SK-N-SH (cell line): ENCODE measurements around the gene SKIC2. TPM values are rescaled to one million over a fixed set of nuclear protein-coding genes. Genes with fewer than 3 reads are reported as not detected.
"Not testable (repeated sequence)": the region's sequence is repeated elsewhere in the genome, so short reads cannot be mapped to it uniquely, and the experiment has no call there.

ENCODE experiments used
- CTCF ChIA-PET: fragments of 300-600, 350-600 bp; formaldehyde crosslinking; extraction: SDS; loops from one replicate; lab custom pipeline; 2021; lab: Yijun Ruan, JAX
- POLR2A ChIA-PET: fragments of 350-600 bp; sonication (Branson Sonifier 250); formaldehyde crosslinking; extraction: SDS; loops from one replicate; lab custom pipeline; 2020; ENCODE audit warnings: antibody characterized with exemption, inconsistent platforms; lab: Yijun Ruan, JAX
- DNase-seq: peaks from one replicate; pipeline ENCODE4 v3.0.0; 2012
- H2AFZ ChIP-seq: fragments of 200-600 bp; sonication (generic); 2 replicates; pipeline ENCODE4 v1.8.1; 2016; ENCODE audit warnings: antibody characterized with exemption, mild to moderate bottlenecking, low read depth
- H3F3A ChIP-seq: fragments of 200-600 bp; sonication (generic); replicated peaks from 2 replicates; pipeline ENCODE3; 2016; ENCODE audit warnings: antibody characterized with exemption, mild to moderate bottlenecking; ENCODE audit not compliant: insufficient read depth
- H3K27ac ChIP-seq, 2 experiments: fragments of 200-500 bp in 1 of 2; fragments of 200-600 bp in 1 of 2; sonication (Bioruptor generic) in 1 of 2; sonication (generic), shearing (Covaris generic) in 1 of 2; 2 replicates each; pipeline versions ENCODE4 v1.5.1 to v1.6.1; 2014 to 2016; ENCODE audit warnings: low read depth in 2 of 2, inconsistent platforms in 1 of 2, low read length in 1 of 2, mild to moderate bottlenecking in 1 of 2, mixed read lengths in 1 of 2
- H3K27me3 ChIP-seq: fragments of 200-600 bp; sonication (generic), shearing (Covaris generic); 2 replicates; pipeline ENCODE4 v1.6.1; 2016; ENCODE audit warnings: mixed run types; ENCODE audit not compliant: insufficient read depth
- H3K36me3 ChIP-seq, 2 experiments: fragments of 200-500 bp in 1 of 2; fragments of 200-600 bp in 1 of 2; sonication (Bioruptor generic) in 1 of 2; sonication (generic) in 1 of 2; replicated peaks in 1 of 2; 2 replicates each; pipeline versions ENCODE3 to v1.5.1; 2014 to 2016; ENCODE audit warnings: low read length in 1 of 2, mild to moderate bottlenecking in 1 of 2; ENCODE audit not compliant: insufficient read depth in 2 of 2, control insufficient read depth in 1 of 2
- H3K4me1 ChIP-seq, 2 experiments: fragments of 200-500 bp in 1 of 2; fragments of 200-600 bp in 1 of 2; sonication (Bioruptor generic) in 1 of 2; sonication (generic), shearing (Covaris generic) in 1 of 2; 2 replicates each; pipeline versions ENCODE4 v1.5.1 to v1.6.1; 2014 to 2016; ENCODE audit warnings: low read depth in 1 of 2, low read length in 1 of 2, mixed run types in 1 of 2; ENCODE audit not compliant: insufficient read depth in 2 of 2, control insufficient read depth in 1 of 2
- H3K4me2 ChIP-seq: fragments of 200-600 bp; sonication (generic), shearing (Covaris generic); 2 replicates; pipeline ENCODE4 v1.6.1; 2017; ENCODE audit warnings: mixed run types
- H3K4me3 ChIP-seq, 2 experiments: fragments of 200-500 bp in 1 of 2; fragments of 200-600 bp in 1 of 2; sonication (Bioruptor generic) in 1 of 2; sonication (generic), shearing (Covaris generic) in 1 of 2; 2 replicates each; pipeline versions ENCODE4 v1.5.1 to v1.8.1; 2014 to 2016; ENCODE audit warnings: low read depth in 2 of 2, inconsistent platforms in 1 of 2, low read length in 1 of 2, mild to moderate bottlenecking in 1 of 2, mixed read lengths in 1 of 2, moderate library complexity in 1 of 2
- H3K79me2 ChIP-seq: fragments of 200-600 bp; sonication (generic); 2 replicates; pipeline ENCODE4 v1.8.1; 2017; ENCODE audit warnings: mild to moderate bottlenecking; ENCODE audit not compliant: insufficient read depth
- H3K9ac ChIP-seq: fragments of 200-600 bp; sonication (generic); 2 replicates; pipeline ENCODE4 v1.6.1; 2017; ENCODE audit warnings: mixed run types
- H3K9me2 ChIP-seq: fragments of 200-600 bp; sonication (generic); 2 replicates; pipeline ENCODE4 v1.6.1; 2017; ENCODE audit warnings: mixed run types
- H3K9me3 ChIP-seq: fragments of 200-600 bp; sonication (generic); 2 replicates; pipeline ENCODE4 v1.6.1; 2017; ENCODE audit warnings: mixed run types, mild to moderate bottlenecking, moderate library complexity
- H4K20me1 ChIP-seq: fragments of 200-600 bp; sonication (generic); 2 replicates; pipeline ENCODE4 v1.6.1; 2017; ENCODE audit warnings: mild to moderate bottlenecking, mixed run types; ENCODE audit not compliant: insufficient read depth
- CHD2 ChIP-seq: fragments of 150-350 bp; IDR thresholded peaks from 2 replicates; pipeline ENCODE4 v1.6.1; 2018; ENCODE audit warnings: low read length; ENCODE audit not compliant: partially characterized antibody
- EP300 ChIP-seq, 2 experiments: IDR thresholded peaks; 2 replicates each; pipeline versions ENCODE4 v1.4.0 to v1.6.1; 2012; ENCODE audit warnings: borderline replicate concordance in 1 of 2, low read depth in 1 of 2, low read length in 1 of 2
- EZH2phosphoT487 ChIP-seq: fragments of 200-600 bp; sonication (generic); IDR thresholded peaks from 2 replicates; pipeline ENCODE4 v1.6.1; 2017; ENCODE audit warnings: low read depth, mixed run types, mild to moderate bottlenecking, antibody characterized with exemption, moderate library complexity, borderline replicate concordance
- FOSL2 ChIP-seq: IDR thresholded peaks from 2 replicates; pipeline ENCODE4 v1.4.0; 2012; ENCODE audit warnings: low read depth, mild to moderate bottlenecking, moderate library complexity, borderline replicate concordance
- FOXJ3 ChIP-seq: sonication (generic); formaldehyde crosslinking; IDR thresholded peaks from 2 replicates; pipeline ENCODE4 v1.5.1; 2020; ENCODE audit warnings: mild to moderate bottlenecking, missing genetic modification reagents
- FOXM1 ChIP-seq: IDR thresholded peaks from 2 replicates; pipeline ENCODE4 v1.4.0; 2012; ENCODE audit warnings: low read depth, mild to moderate bottlenecking
- GABPA ChIP-seq: IDR thresholded peaks from 2 replicates; pipeline ENCODE4 v1.4.0; 2012; ENCODE audit warnings: low read depth, mild to moderate bottlenecking
- GATA2 ChIP-seq: sonication (generic); formaldehyde crosslinking; IDR thresholded peaks from 2 replicates; pipeline ENCODE4 v1.5.0; 2020; ENCODE audit warnings: mild to moderate bottlenecking, missing genetic modification reagents
- RCOR1 ChIP-seq: fragments of 150-350 bp; IDR thresholded peaks from 2 replicates; pipeline ENCODE4 v1.6.1; 2017; ENCODE audit warnings: antibody characterized with exemption, low read length
- RFX5 ChIP-seq: IDR thresholded peaks from 2 replicates; pipeline ENCODE4 v1.6.1; 2012; ENCODE audit warnings: mild to moderate bottlenecking, improper control_type of control experiment, low read length
- RXRA ChIP-seq: IDR thresholded peaks from 2 replicates; pipeline ENCODE4 v1.4.0; 2012; ENCODE audit warnings: low read depth, mild to moderate bottlenecking, borderline replicate concordance
- SMC3 ChIP-seq: IDR thresholded peaks from 2 replicates; pipeline ENCODE4 v1.6.1; 2012; ENCODE audit warnings: low read depth, low read length, improper control_type of control experiment
- TAF1 ChIP-seq: IDR thresholded peaks from 2 replicates; pipeline ENCODE4 v1.6.1; 2012; ENCODE audit warnings: low read depth, mild to moderate bottlenecking, low read length, moderate library complexity, borderline replicate concordance
- YY1 ChIP-seq: IDR thresholded peaks from 2 replicates; pipeline ENCODE4 v1.4.0; 2012; ENCODE audit warnings: low read depth, mild to moderate bottlenecking
- ZBTB33 ChIP-seq: IDR thresholded peaks from 2 replicates; pipeline ENCODE4 v1.4.0; 2012; ENCODE audit warnings: low read depth, borderline replicate concordance
- WGBS: methylation state at CpG from one replicate; pipeline ENCODE4 v1.1.6; 2017; ENCODE audit warnings: low lambda C conversion rate; 5-methylcytosine and 5-hydroxymethylcytosine counted together
- polyA plus RNA-seq, 3 experiments: library from polyadenylated mRNA; depleted of rRNA; stranded (reverse); fragments of >200 nt; gene quantifications; 2 replicates each; pipeline ENCODE4 v1.2.3, GENCODE V29; 2012
- TF ChIP-seq, protein P1 (sequence below): fragments of 200-600 bp; sonication (generic); IDR thresholded peaks from 2 replicates; pipeline ENCODE4 v1.6.1; 2017; ENCODE audit warnings: antibody characterized with exemption, mild to moderate bottlenecking, moderate library complexity
- TF ChIP-seq, protein P2 (sequence below): fragments of 150-350 bp; IDR thresholded peaks from 2 replicates; pipeline ENCODE4 v1.6.1; 2016; ENCODE audit warnings: mild to moderate bottlenecking, low read depth, low read length
- TF ChIP-seq, protein P3 (sequence below): IDR thresholded peaks from 2 replicates; pipeline ENCODE4; 2012
- TF ChIP-seq, protein P4 (sequence below): fragments of 150-350 bp; IDR thresholded peaks from 2 replicates; pipeline ENCODE4 v1.6.1; 2017; ENCODE audit warnings: antibody characterized with exemption, low read length, low read depth, borderline replicate concordance

The SKIC2 gene
- polyA plus RNA-seq, 1 of the 3 experiments (the other 2 are of a cell fraction): 89.4 TPM

DNA sequence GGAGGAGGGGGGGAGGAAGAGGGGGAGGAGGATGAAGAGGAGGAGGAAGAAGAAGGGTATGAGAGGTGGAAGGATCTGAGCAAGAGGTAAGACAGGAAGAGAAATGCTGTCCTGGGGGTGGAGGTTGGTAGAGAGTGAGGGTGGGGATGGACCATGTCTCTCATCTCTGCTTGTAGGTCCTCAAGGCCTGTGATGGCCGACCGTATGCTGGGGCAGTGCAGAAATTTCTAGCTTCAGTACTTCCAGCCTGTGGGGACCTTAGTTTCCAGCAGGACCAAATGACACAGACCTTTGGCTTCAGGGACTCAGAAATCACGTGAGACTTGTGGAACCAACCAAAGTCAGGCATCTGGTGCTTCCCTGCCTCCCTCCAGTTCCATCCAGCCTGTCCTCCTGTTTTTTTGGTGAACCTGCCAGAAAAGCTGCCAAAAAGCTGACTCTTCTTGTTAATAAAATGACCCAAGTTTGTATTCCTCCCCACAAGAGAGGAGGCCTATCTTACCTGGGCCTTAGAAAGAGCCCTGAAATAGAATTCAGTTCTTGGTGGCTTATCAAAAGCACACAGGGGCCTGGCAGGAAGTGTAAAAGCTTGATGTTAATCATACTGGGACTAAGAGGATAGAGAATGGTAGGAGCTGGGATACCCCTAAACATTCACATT, 20.4 kb downstream of the SKIC2 start:
- Histone ChIP-seq H3K9ac (no peak overlapping the region), H3F3A (no peaks in the 10 kb centered on the region), H4K20me1 (no peaks in the 10 kb centered on the region), H3K27me3 (no peaks in the 10 kb centered on the region), H3K9me2 (no peaks in the 10 kb centered on the region), H3K27ac (no peak overlapping the region), H3K4me1 (no peaks in the 10 kb centered on the region), H3K9me3 (no peaks in the 10 kb centered on the region), H3K79me2 (peaks cover 15% of the 10 kb centered on the region), H3K4me3 (no peak overlapping the region), H3K4me2 (no peak overlapping the region), H3K36me3 (peaks cover 8 to 17% of the 10 kb centered on the region in 2 experiments), H2AFZ (no peak overlapping the region)
- CTCF ChIA-PET: interaction anchor here (1.8 kb wide), 1 partner anchor 27 kb away, joined by 6 read pairs; no protein-coding TSS in a partner anchor
- WGBS: 83% methylated on average over 2 of the region's 3 CpGs
- no peak for DNase-seq
- no peak for TF ChIP-seq RCOR1
- no peak for TF ChIP-seq YY1
- TF ChIP-seq EP300 (IDR thresholded peaks at IDR 0.05; ENCODE audit: borderline replicate concordance in 1 of 2, low read depth in 1 of 2, low read length in 1 of 2): no peak
- no peak for TF ChIP-seq TAF1
- TF ChIP-seq FOXJ3 (CRISPR knock-in tag): no peak
- TF ChIP-seq, protein P1, sequence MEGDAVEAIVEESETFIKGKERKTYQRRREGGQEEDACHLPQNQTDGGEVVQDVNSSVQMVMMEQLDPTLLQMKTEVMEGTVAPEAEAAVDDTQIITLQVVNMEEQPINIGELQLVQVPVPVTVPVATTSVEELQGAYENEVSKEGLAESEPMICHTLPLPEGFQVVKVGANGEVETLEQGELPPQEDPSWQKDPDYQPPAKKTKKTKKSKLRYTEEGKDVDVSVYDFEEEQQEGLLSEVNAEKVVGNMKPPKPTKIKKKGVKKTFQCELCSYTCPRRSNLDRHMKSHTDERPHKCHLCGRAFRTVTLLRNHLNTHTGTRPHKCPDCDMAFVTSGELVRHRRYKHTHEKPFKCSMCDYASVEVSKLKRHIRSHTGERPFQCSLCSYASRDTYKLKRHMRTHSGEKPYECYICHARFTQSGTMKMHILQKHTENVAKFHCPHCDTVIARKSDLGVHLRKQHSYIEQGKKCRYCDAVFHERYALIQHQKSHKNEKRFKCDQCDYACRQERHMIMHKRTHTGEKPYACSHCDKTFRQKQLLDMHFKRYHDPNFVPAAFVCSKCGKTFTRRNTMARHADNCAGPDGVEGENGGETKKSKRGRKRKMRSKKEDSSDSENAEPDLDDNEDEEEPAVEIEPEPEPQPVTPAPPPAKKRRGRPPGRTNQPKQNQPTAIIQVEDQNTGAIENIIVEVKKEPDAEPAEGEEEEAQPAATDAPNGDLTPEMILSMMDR: no peak
- TF ChIP-seq GABPA: no peak
- TF ChIP-seq SMC3: no peak
- TF ChIP-seq RXRA: no peak
- TF ChIP-seq, protein P2, sequence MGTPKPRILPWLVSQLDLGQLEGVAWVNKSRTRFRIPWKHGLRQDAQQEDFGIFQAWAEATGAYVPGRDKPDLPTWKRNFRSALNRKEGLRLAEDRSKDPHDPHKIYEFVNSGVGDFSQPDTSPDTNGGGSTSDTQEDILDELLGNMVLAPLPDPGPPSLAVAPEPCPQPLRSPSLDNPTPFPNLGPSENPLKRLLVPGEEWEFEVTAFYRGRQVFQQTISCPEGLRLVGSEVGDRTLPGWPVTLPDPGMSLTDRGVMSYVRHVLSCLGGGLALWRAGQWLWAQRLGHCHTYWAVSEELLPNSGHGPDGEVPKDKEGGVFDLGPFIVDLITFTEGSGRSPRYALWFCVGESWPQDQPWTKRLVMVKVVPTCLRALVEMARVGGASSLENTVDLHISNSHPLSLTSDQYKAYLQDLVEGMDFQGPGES: no peak
- TF ChIP-seq, protein P3, sequence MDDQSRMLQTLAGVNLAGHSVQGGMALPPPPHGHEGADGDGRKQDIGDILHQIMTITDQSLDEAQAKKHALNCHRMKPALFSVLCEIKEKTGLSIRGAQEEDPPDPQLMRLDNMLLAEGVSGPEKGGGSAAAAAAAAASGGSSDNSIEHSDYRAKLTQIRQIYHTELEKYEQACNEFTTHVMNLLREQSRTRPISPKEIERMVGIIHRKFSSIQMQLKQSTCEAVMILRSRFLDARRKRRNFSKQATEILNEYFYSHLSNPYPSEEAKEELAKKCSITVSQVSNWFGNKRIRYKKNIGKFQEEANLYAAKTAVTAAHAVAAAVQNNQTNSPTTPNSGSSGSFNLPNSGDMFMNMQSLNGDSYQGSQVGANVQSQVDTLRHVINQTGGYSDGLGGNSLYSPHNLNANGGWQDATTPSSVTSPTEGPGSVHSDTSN: no peak
- TF ChIP-seq RFX5: no peak
- TF ChIP-seq, protein P4, sequence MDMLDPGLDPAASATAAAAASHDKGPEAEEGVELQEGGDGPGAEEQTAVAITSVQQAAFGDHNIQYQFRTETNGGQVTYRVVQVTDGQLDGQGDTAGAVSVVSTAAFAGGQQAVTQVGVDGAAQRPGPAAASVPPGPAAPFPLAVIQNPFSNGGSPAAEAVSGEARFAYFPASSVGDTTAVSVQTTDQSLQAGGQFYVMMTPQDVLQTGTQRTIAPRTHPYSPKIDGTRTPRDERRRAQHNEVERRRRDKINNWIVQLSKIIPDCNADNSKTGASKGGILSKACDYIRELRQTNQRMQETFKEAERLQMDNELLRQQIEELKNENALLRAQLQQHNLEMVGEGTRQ: no peak
- TF ChIP-seq EZH2phosphoT487: no peak
- TF ChIP-seq CHD2: no peak
- TF ChIP-seq ZBTB33: no peak
- TF ChIP-seq GATA2: no peak
- TF ChIP-seq FOSL2: no peak
- no peak for TF ChIP-seq FOXM1
- POLR2A ChIA-PET: no interaction called here

- H3K36me3 ChIP-seq: peaks cover 8 to 17% of the 10 kb centered on the region in 2 experiments
- H3K9me2 ChIP-seq, H2AFZ ChIP-seq, DNase-seq, H3K9me3 ChIP-seq, H4K20me1 ChIP-seq, H3F3A ChIP-seq, H3K4me1 ChIP-seq, H3K4me2 ChIP-seq, H3K27ac ChIP-seq, H3K79me2 ChIP-seq, CTCF ChIA-PET, POLR2A ChIA-PET, H3K4me3 ChIP-seq, H3K9ac ChIP-seq, H3K27me3 ChIP-seq: not testable (repeated sequence)
- WGBS: 71% methylated on average over 1 of the region's 13 CpGs
These were observed 21.4 kb downstream of the SKIC2 start for GRCh38 chr6:31980195-31980876.
